GM12878 (cell line): ENCODE results near the gene NFATC2. TPM values are rescaled to one million over a fixed set of nuclear protein-coding genes. Genes with fewer than 3 reads are reported as not detected.

ENCODE experiments used
- ATAC-seq: fragments of 200-7000 bp; cut with Tn5 transposase; 3 replicates; pipeline ENCODE4 v1.9.1; 2020; ENCODE audit warnings: mild to moderate bottlenecking, moderate library complexity
- BruUV-seq: library from RNA; stranded (reverse); fragments of 400-500 nt; replicated peaks from 2 replicates; lab custom pipeline; 2021; lab: Mats Ljungman, UMichigan
- CTCF ChIA-PET: fragments of 300-600 bp; sonication (Branson Sonifier 250); formaldehyde crosslinking; extraction: SDS; loops from one replicate; lab custom pipeline; 2021; ENCODE audit warnings: inconsistent platforms; lab: Yijun Ruan, JAX
- POLR2A ChIA-PET: fragments of 350-600 bp; formaldehyde crosslinking; extraction: SDS; loops from one replicate; lab custom pipeline; 2021; ENCODE audit warnings: inconsistent platforms; lab: Charles Lee
- RAD21 ChIA-PET: fragments of 300-600 bp; sonication (Branson Sonifier 250); formaldehyde crosslinking; loops from one replicate; lab custom pipeline; 2023; ENCODE audit warnings: antibody characterized with exemption; ENCODE audit not compliant: unreplicated experiment; lab: Charles Lee
- SMC1A ChIA-PET: fragments of 300-600 bp; sonication (Branson Sonifier 250); formaldehyde crosslinking; loops from one replicate; lab custom pipeline; 2023; ENCODE audit not compliant: unreplicated experiment, uncharacterized antibody; lab: Charles Lee
- DNase-seq: peaks from one replicate; pipeline ENCODE4 v3.0.0-alpha.2; 2011; ENCODE audit warnings: low read depth, low spot score
- FAIRE-seq: peaks from 3 replicates; lab custom pipeline; 2011; peaks lifted over from hg19 to GRCh38; lab: Jason Lieb, UNC
- H2AFZ ChIP-seq: 2 replicates; pipeline ENCODE4 v1.6.0; 2011; ENCODE audit warnings: low read depth, low read length, control low read depth; ENCODE audit not compliant: control insufficient read depth
- H3K27ac ChIP-seq: 2 replicates; pipeline ENCODE4 v1.5.1; 2011; ENCODE audit warnings: control low read depth; ENCODE audit not compliant: control insufficient read depth, insufficient read depth
- H3K27me3 ChIP-seq, 2 experiments: replicated peaks in 1 of 2; 2 replicates each; pipeline versions ENCODE4 v1.6.0 to v1.6.1; 2011; ENCODE audit warnings: low read length in 1 of 2; ENCODE audit not compliant: control insufficient read depth in 2 of 2, insufficient read depth in 2 of 2
- H3K36me3 ChIP-seq, 2 experiments: 2 replicates each; pipeline ENCODE4 v1.5.1; 2011; ENCODE audit warnings: low read length in 1 of 2; ENCODE audit not compliant: control insufficient read depth in 2 of 2, insufficient read depth in 2 of 2
- H3K4me1 ChIP-seq: 2 replicates; pipeline ENCODE4 v1.6.1; 2011; ENCODE audit warnings: mild to moderate bottlenecking, low read length, moderate library complexity, mixed read lengths; ENCODE audit not compliant: control insufficient read depth, insufficient read depth
- H3K4me2 ChIP-seq: 2 replicates; pipeline ENCODE4 v1.6.0; 2011; ENCODE audit warnings: control low read depth; ENCODE audit not compliant: control insufficient read depth, insufficient read depth
- H3K4me3 ChIP-seq: fragments of 200-600 bp; sonication (generic); 2 replicates; pipeline ENCODE4 v1.5.1; 2016
- H3K79me2 ChIP-seq: 2 replicates; pipeline ENCODE4 v1.6.0; 2011; ENCODE audit warnings: low read length; ENCODE audit not compliant: control insufficient read depth, insufficient read depth
- H3K9ac ChIP-seq: 2 replicates; pipeline ENCODE4 v1.8.0; 2011; ENCODE audit warnings: low read length, control low read depth, mixed read lengths; ENCODE audit not compliant: control insufficient read depth, insufficient read depth
- H3K9me3 ChIP-seq: replicated peaks from 3 replicates; pipeline ENCODE4 v1.5.1; 2011; ENCODE audit warnings: mild to moderate bottlenecking, low read length; ENCODE audit not compliant: control insufficient read depth, insufficient read depth
- H4K20me1 ChIP-seq: 2 replicates; pipeline ENCODE4 v1.6.0; 2011; ENCODE audit not compliant: control insufficient read depth, insufficient read depth
- ASH2L ChIP-seq: fragments of 300-600, 200-600 bp; sonication (generic); IDR thresholded peaks from 2 replicates; pipeline ENCODE4 v1.6.1; 2017; ENCODE audit warnings: low read depth, mild to moderate bottlenecking, borderline replicate concordance
- BACH1 ChIP-seq: fragments of 450-650 bp; IDR thresholded peaks from 2 replicates; pipeline ENCODE4 v1.6.1; 2017; ENCODE audit warnings: mild to moderate bottlenecking, borderline replicate concordance
- CHD1 ChIP-seq: IDR thresholded peaks from 2 replicates; pipeline ENCODE4 v1.6.1; 2012; ENCODE audit warnings: low read depth, low read length, improper control_type of control experiment
- EED ChIP-seq: sonication (generic); IDR thresholded peaks from 2 replicates; pipeline ENCODE4 v1.6.1; 2016; ENCODE audit warnings: antibody characterized with exemption, low read depth
- JUND ChIP-seq: IDR thresholded peaks from 2 replicates; pipeline ENCODE4 v1.6.1; 2012; ENCODE audit warnings: low read depth, mild to moderate bottlenecking, low read length, improper control_type of control experiment, moderate library complexity
- KAT2A ChIP-seq: conservative IDR thresholded peaks from 2 replicates; pipeline ENCODE4 v1.6.1; 2011; ENCODE audit warnings: low read depth, low read length; ENCODE audit not compliant: control insufficient read depth
- MEF2B ChIP-seq: fragments of 450-650 bp; IDR thresholded peaks from 2 replicates; pipeline ENCODE4 v1.6.1; 2018; ENCODE audit warnings: mild to moderate bottlenecking, moderate library complexity; ENCODE audit not compliant: partially characterized antibody, poor library complexity, severe bottlenecking
- SIX5 ChIP-seq: IDR thresholded peaks from 2 replicates; pipeline ENCODE4 v1.6.1; 2011; ENCODE audit warnings: mild to moderate bottlenecking, low read depth, low read length, moderate library complexity; ENCODE audit not compliant: severe bottlenecking
- TCF7 ChIP-seq: IDR thresholded peaks from 2 replicates; pipeline ENCODE4 v1.6.1; 2014; ENCODE audit warnings: antibody characterized with exemption, borderline replicate concordance
- ZBED1 ChIP-seq: IDR thresholded peaks from 2 replicates; pipeline ENCODE4 v1.6.1; 2016; ENCODE audit warnings: borderline replicate concordance
- WGBS: methylation state at CpG from one replicate; pipeline ENCODE4 v1.1.6; 2016; ENCODE audit warnings: low lambda C conversion rate; ENCODE audit not compliant: insufficient replicate concordance, insufficient coverage; ENCODE audit errors: missing lambda C conversion rate; 5-methylcytosine and 5-hydroxymethylcytosine counted together
- in situ Hi-C: fragments of 300-500 bp; cut with MboI; formaldehyde crosslinking; loops from 9 replicates; pipeline ENCODE4 v1.14.3; 2018; ENCODE audit warnings: mixed read lengths
- intact Hi-C: fragments of 100-400 bp; cut with micrococcal nuclease; formaldehyde crosslinking; loops from one replicate; pipeline ENCODE4 v1.14.2; 2022; ENCODE audit not compliant: unreplicated experiment
- polyA plus RNA-seq, 11 experiments: library from polyadenylated mRNA; depleted of rRNA in 4 of 11; unstranded in 6 of 11; stranded (reverse) in 5 of 11; fragments of >200 nt; fragmentation: Nextera tagmentation in 4 of 11; fragmentation: Illumina TruSeq in 1 of 11; extraction: Ambion mirVana in 4 of 11; extraction: Trizol in 1 of 11; gene quantifications; 1 replicate in 1 of 11; 2 replicates in 10 of 11; pipeline versions ENCODE4 v1.2.1 to v1.2.3, GENCODE V29; 2011 to 2016; ENCODE audit warnings: inconsistent platforms in 2 of 11, missing spikeins in 2 of 11, low read depth in 1 of 11
- total RNA-seq, 4 experiments: library from RNA; depleted of rRNA in 3 of 4; stranded (reverse); fragments of >200 nt in 3 of 4; fragmentation: Illumina TruSeq in 1 of 4; extraction: Trizol in 1 of 4; gene quantifications; 2 replicates each; pipeline versions ENCODE4 v1.2.1 to v1.2.3, GENCODE V29; 2013 to 2021
- TF ChIP-seq, protein P1 (sequence below): fragments of 450-650 bp; IDR thresholded peaks from 2 replicates; pipeline ENCODE4 v1.6.1; 2018; ENCODE audit warnings: borderline replicate concordance, mild to moderate bottlenecking; ENCODE audit not compliant: partially characterized antibody
- TF ChIP-seq, protein P2 (sequence below): IDR thresholded peaks from 2 replicates; pipeline ENCODE4 v1.6.1; 2012; ENCODE audit warnings: low read depth, low read length, improper control_type of control experiment
- TF ChIP-seq, protein P3 (sequence below): fragments of 450-650 bp; IDR thresholded peaks from 2 replicates; pipeline ENCODE4 v1.6.1; 2017; ENCODE audit warnings: mild to moderate bottlenecking
- TF ChIP-seq, protein P4 (sequence below): fragments of 450-650 bp; conservative IDR thresholded peaks from 2 replicates; pipeline ENCODE4 v1.6.1; 2017; ENCODE audit warnings: mild to moderate bottlenecking, moderate library complexity

The NFATC2 gene
- total and polyA plus RNA-seq, 10 of the 15 experiments (the other 5 are each of a cell fraction or from before 2014, with no cell fraction given), result 3.3 to 20.0 (median 7.3) TPM

DNA sequence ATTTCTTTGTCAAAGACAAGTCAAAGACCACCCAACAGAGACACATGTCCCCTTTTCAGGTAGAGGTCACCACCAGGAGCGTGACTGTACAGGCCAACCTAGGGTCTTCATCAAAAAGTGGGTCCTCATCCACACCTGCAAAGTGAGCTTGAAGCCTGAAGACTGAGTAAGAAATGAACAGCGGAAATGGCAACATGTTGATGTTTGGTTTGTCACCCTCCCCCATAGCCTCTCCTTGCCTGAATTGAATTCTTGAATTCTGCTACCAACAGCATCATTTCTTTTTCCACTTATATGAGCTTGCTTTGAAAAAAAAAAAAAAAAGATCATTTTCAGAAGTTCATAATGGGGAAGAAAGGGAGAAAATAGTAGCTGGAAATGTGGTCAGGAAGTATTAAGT, 104.4 kb downstream of the NFATC2 start:
- no peak for ATAC-seq
- Histone ChIP-seq H3K4me3 (no peak overlapping the region), H4K20me1 (no peaks in the 10 kb centered on the region), H3K36me3 (peaks cover 7 to 14% of the 10 kb centered on the region in 2 experiments), H3K27ac (no peak overlapping the region), H3K4me2 (no peak overlapping the region), H3K9ac (no peak overlapping the region), H2AFZ (no peak overlapping the region), H3K27me3 (no peaks in the 10 kb centered on the region), H3K9me3 (no peaks in the 10 kb centered on the region), H3K79me2 (no peaks in the 10 kb centered on the region), H3K4me1 (peaks cover 18% of the 10 kb centered on the region)
- FAIRE-seq, result no peak
- intact Hi-C loops (no loop called here), in situ Hi-C loops (loop anchor here (5.0 kb wide), 1 partner anchor 49 kb away; no protein-coding TSS in a partner anchor)
- SMC1A ChIA-PET, result interaction anchor here (1.1 kb wide), 1 partner anchor 116 kb away, joined by 3 read pairs; no protein-coding TSS in a partner anchor
- no TSS peak for BruUV-seq
- 74% methylated on average over 2 of the region's 2 CpGs for WGBS
- CTCF ChIA-PET, result interaction anchor here (1.6 kb wide), 1 partner anchor 52 kb away, joined by 4 read pairs; no protein-coding TSS in a partner anchor
- no peak for DNase-seq
- RAD21 ChIA-PET, result interaction anchor here (1.3 kb wide), 1 partner anchor 53 kb away, joined by 4 read pairs; no protein-coding TSS in a partner anchor
- POLR2A ChIA-PET, result interaction anchor here (0.6 kb wide), 1 partner anchor 15 kb away, joined by 3 read pairs; no protein-coding TSS in a partner anchor
- TF ChIP-seq CHD1 (no peak), KAT2A (no peak), ZBED1 (no peak), EED (no peak), BACH1 (no peak), TCF7 (no peak), MEF2B (no peak), JUND (no peak), SIX5 (no peak), ASH2L (no peak)
- TF ChIP-seq, protein P1, sequence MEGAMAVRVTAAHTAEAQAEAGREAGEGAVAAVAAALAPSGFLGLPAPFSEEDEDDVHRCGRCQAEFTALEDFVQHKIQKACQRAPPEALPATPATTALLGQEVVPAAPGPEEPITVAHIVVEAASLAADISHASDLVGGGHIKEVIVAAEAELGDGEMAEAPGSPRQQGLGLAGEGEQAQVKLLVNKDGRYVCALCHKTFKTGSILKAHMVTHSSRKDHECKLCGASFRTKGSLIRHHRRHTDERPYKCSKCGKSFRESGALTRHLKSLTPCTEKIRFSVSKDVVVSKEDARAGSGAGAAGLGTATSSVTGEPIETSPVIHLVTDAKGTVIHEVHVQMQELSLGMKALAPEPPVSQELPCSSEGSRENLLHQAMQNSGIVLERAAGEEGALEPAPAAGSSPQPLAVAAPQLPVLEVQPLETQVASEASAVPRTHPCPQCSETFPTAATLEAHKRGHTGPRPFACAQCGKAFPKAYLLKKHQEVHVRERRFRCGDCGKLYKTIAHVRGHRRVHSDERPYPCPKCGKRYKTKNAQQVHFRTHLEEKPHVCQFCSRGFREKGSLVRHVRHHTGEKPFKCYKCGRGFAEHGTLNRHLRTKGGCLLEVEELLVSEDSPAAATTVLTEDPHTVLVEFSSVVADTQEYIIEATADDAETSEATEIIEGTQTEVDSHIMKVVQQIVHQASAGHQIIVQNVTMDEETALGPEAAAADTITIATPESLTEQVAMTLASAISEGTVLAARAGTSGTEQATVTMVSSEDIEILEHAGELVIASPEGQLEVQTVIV, result no peak
- TF ChIP-seq, protein P2, sequence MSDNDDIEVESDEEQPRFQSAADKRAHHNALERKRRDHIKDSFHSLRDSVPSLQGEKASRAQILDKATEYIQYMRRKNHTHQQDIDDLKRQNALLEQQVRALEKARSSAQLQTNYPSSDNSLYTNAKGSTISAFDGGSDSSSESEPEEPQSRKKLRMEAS, result no peak
- TF ChIP-seq, protein P3, sequence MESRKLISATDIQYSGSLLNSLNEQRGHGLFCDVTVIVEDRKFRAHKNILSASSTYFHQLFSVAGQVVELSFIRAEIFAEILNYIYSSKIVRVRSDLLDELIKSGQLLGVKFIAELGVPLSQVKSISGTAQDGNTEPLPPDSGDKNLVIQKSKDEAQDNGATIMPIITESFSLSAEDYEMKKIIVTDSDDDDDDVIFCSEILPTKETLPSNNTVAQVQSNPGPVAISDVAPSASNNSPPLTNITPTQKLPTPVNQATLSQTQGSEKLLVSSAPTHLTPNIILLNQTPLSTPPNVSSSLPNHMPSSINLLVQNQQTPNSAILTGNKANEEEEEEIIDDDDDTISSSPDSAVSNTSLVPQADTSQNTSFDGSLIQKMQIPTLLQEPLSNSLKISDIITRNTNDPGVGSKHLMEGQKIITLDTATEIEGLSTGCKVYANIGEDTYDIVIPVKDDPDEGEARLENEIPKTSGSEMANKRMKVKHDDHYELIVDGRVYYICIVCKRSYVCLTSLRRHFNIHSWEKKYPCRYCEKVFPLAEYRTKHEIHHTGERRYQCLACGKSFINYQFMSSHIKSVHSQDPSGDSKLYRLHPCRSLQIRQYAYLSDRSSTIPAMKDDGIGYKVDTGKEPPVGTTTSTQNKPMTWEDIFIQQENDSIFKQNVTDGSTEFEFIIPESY, result no peak
- TF ChIP-seq, protein P4, sequence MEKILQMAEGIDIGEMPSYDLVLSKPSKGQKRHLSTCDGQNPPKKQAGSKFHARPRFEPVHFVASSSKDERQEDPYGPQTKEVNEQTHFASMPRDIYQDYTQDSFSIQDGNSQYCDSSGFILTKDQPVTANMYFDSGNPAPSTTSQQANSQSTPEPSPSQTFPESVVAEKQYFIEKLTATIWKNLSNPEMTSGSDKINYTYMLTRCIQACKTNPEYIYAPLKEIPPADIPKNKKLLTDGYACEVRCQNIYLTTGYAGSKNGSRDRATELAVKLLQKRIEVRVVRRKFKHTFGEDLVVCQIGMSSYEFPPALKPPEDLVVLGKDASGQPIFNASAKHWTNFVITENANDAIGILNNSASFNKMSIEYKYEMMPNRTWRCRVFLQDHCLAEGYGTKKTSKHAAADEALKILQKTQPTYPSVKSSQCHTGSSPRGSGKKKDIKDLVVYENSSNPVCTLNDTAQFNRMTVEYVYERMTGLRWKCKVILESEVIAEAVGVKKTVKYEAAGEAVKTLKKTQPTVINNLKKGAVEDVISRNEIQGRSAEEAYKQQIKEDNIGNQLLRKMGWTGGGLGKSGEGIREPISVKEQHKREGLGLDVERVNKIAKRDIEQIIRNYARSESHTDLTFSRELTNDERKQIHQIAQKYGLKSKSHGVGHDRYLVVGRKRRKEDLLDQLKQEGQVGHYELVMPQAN, result no peak
